Progenitor cell of endocrine pancreas (in vitro differentiated cells): ENCODE results near the gene RAD51D. TPM values are rescaled to one million over a fixed set of nuclear protein-coding genes. Genes with fewer than 3 reads are reported as not detected.

ENCODE experiments used
- DNase-seq: peaks from one replicate; pipeline ENCODE4 v3.0.0; 2021; ENCODE audit warnings: low spot score; ENCODE audit not compliant: unreplicated experiment
- H3K27ac Mint-ChIP-seq: 2 replicates; pipeline ENCODE4 v1.8.0; 2021; ENCODE audit warnings: mild to moderate bottlenecking, moderate library complexity, mixed read lengths
- H3K27me3 Mint-ChIP-seq: 2 replicates; pipeline ENCODE4 v1.8.0; 2021; ENCODE audit warnings: mixed read lengths
- H3K36me3 Mint-ChIP-seq: 2 replicates; pipeline ENCODE4 v1.8.0; 2022; ENCODE audit warnings: mixed read lengths; ENCODE audit not compliant: insufficient read depth
- H3K4me1 Mint-ChIP-seq: 2 replicates; pipeline ENCODE4 v1.8.0; 2021; ENCODE audit warnings: low read depth, mixed read lengths
- H3K4me3 Mint-ChIP-seq: 2 replicates; pipeline ENCODE4 v1.8.0; 2021; ENCODE audit warnings: low read depth, mild to moderate bottlenecking, moderate library complexity, mixed read lengths
- H3K9me3 Mint-ChIP-seq: 2 replicates; pipeline ENCODE4 v1.8.0; 2021; ENCODE audit warnings: low read depth, mixed read lengths
- total RNA-seq: library from RNA; stranded (reverse); gene quantifications from 2 replicates; pipeline ENCODE4 v1.2.1, GENCODE V29; 2021
- TF ChIP-seq, protein P1 (sequence below): fragments of 200-600 bp; sonication (generic); IDR thresholded peaks from one replicate; pipeline ENCODE4 v1.5.0; 2021; ENCODE audit warnings: antibody characterized with exemption, mild to moderate bottlenecking; ENCODE audit not compliant: unreplicated experiment

Gene RAD51D
- total RNA-seq, 1 donor from 2014 or later = 16.0 TPM

DNA sequence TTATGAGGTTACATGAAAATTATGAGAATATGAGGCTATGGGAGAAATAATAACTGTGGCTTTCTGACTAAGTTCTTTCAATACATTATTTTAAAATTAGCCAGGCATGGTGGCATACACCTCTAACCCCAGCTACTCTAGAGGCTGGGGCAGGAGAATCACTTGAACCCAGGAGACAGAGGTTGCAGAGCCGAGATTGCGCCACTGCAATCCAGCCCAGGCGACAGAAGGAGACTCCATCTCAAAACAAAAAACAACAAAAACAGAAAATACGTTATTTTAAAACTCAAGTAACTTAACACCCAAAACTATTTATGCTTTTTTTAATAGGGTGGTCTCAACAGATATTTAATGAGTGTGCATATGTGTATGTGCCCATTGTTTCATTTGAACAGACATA is 53.8 kb downstream of the RAD51D start:
- peaks cover 53% of the 10 kb centered on the region for H3K4me1 Mint-ChIP-seq
- H3K27ac Mint-ChIP-seq = peak overlapping the region; percentile 60
- H3K4me3 Mint-ChIP-seq = no peak overlapping the region
- no peaks in the 10 kb centered on the region for H3K27me3 Mint-ChIP-seq
- TF ChIP-seq, protein P1, sequence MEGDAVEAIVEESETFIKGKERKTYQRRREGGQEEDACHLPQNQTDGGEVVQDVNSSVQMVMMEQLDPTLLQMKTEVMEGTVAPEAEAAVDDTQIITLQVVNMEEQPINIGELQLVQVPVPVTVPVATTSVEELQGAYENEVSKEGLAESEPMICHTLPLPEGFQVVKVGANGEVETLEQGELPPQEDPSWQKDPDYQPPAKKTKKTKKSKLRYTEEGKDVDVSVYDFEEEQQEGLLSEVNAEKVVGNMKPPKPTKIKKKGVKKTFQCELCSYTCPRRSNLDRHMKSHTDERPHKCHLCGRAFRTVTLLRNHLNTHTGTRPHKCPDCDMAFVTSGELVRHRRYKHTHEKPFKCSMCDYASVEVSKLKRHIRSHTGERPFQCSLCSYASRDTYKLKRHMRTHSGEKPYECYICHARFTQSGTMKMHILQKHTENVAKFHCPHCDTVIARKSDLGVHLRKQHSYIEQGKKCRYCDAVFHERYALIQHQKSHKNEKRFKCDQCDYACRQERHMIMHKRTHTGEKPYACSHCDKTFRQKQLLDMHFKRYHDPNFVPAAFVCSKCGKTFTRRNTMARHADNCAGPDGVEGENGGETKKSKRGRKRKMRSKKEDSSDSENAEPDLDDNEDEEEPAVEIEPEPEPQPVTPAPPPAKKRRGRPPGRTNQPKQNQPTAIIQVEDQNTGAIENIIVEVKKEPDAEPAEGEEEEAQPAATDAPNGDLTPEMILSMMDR = no peak
- peaks cover 2% of the 10 kb centered on the region for H3K36me3 Mint-ChIP-seq
- DNase-seq = no peak
- H3K9me3 Mint-ChIP-seq = no peaks in the 10 kb centered on the region

DNA sequence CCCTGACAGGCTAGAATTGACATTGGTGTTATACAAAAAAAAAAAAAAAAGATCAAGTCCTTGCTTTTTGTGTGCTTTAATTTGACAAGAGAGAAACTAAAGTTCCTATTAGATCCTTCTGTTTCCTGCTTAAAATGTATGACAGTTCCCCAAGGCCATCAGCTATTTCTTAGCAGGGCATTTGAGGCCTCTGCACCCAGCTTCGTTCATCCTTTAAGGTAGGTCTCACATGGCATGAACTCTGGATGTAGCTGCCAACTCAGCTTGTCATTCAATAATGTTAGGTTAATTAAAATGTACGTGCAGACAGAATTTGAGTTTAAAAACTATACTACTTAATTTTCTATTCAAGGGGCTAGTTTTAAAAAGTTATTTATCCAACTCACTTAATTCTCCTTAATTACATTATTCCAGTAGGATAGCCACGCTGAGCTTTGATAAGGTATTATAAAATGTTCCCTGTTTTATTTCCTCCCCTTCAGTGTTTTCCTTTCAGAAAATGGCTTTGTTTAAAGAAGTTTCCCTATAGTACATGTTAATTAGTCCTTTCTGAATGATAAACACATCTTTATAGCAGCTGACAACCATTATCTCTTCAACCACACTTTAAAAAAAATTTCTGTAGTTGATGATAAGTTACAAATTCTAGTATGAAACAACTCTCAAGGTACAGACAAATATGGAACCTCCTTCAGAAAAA is 55.0 kb downstream of the RAD51D start:
- TF ChIP-seq, protein P1 = no peak
- H3K36me3 Mint-ChIP-seq = peaks cover 6% of the 10 kb centered on the region
- no peaks in the 10 kb centered on the region for H3K27me3 Mint-ChIP-seq
- DNase-seq = no peak
- peaks cover 43% of the 10 kb centered on the region for H3K4me1 Mint-ChIP-seq
- H3K9me3 Mint-ChIP-seq = no peaks in the 10 kb centered on the region
- no peak overlapping the region for H3K4me3 Mint-ChIP-seq
- H3K27ac Mint-ChIP-seq = peak overlapping the region; percentile 90

DNA sequence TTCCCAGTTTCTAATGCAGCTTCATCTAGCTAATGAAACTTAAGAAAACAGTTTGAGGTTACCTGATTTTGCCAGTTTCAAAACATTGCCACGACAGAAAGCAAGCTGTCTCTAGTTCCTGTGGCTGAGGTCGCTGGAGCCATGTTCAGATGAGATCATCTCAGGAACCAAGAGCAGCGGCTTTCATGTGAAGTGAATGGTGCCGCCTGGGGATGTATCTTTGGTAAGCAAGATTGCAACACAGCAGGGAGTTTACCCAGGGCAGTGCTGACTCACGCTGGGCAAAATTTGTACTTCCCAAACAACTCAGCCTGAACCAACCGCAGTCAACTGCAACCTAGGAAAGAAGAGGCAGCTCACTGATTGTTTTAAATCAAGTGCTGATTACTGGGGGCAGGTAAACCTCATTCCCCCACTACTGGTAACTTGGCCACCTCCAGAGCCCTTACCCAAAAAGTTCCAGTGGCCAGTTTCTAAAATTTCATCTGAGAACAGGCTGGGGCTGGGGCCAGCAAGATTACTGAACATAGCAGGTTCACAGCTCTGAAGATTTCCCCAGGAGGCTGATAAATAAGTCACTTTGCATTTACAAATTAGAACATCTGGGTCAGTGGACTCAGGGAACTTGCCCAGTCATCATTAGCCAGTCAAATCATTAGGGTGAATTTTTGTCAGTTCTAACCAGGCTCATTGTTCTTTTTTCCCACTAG is 56.0 kb downstream of the RAD51D start, which contains the start of gene RFFL:
Gene RFFL (minus strand): TSS at position 194 of the 710 bp plus-strand sequence. CDS start 37,154 bp downstream, outside the sequence.
- Mint-ChIP-seq H3K4me1 (peaks cover 34% of the 10 kb centered on the region), H3K27ac (peak within 1 kb of the TSS; percentile 90), H3K9me3 (no peaks in the 10 kb centered on the region), H3K27me3 (no peaks in the 10 kb centered on the region), H3K36me3 (peaks cover 10% of the 10 kb centered on the region), H3K4me3 (no peak within 1 kb of the TSS)
- DNase-seq = peak; percentile 12
- TF ChIP-seq, protein P1 = no peak

DNA sequence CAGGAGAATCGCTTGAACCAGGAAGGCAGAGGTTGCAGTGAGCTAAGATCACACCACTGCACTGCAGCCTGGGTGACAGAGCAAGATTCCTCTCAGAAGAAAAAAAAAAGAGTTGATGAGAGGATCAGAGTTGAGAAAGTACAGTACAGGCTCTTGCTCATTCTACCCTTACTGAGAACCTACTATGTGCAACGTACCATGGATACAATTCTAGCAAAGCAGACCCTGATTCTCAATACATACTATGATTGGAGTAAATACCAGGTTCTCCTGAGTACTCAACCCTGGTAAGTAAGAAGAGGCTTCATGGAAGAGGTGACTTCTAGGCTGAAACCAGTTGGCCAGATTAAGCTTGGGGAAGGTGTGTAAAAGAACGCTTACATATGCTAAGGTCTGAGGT is 57.4 kb downstream of the RAD51D start:
- Mint-ChIP-seq H3K27ac (peak overlapping the region; percentile 73), H3K36me3 (peaks cover 10% of the 10 kb centered on the region), H3K9me3 (no peaks in the 10 kb centered on the region), H3K27me3 (no peaks in the 10 kb centered on the region), H3K4me1 (peaks cover 28% of the 10 kb centered on the region), H3K4me3 (no peak overlapping the region)
- TF ChIP-seq, protein P1 = no peak
- DNase-seq = no peak

DNA sequence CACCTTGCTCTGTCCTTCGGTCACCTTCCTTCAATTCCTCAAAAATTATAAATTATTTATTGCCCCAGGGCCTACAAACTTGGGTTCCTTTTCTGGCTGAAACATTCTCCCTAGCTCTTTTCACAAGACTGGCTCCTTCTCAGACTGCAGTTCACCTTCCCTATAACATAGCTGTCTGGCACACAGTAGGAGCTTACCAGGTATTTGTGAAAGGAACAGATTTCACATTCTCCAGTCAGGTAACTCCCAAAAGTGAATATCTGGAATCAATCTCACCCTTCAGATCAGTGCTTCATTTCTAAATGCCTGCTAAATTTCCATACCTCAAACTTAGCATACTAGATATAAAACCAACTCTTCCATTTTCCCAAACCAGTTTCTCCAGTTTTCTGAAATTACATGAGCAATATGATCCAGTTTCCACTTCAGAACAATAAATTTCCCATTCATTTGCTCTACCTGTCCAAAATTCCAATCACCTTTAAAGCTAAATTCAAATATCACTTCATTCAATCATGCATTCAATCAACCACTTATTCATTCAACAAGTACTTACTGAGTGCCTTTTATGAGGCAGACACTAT is 62.2 kb downstream of the RAD51D start:
- peaks cover 13% of the 10 kb centered on the region for H3K4me1 Mint-ChIP-seq
- TF ChIP-seq, protein P1 = no peak
- no peak for DNase-seq
- H3K36me3 Mint-ChIP-seq = peaks cover 10% of the 10 kb centered on the region
- no peaks in the 10 kb centered on the region for H3K9me3 Mint-ChIP-seq
- H3K27ac Mint-ChIP-seq = no peak overlapping the region
- no peaks in the 10 kb centered on the region for H3K27me3 Mint-ChIP-seq
- no peak overlapping the region for H3K4me3 Mint-ChIP-seq
